NCI-H128 (cell line): ENCODE results near the gene OPCML.

Source experiments
- DNase-seq: peaks from one replicate; lab custom pipeline; 2025; ENCODE audit not compliant: unreplicated experiment; lab: John Stamatoyannopoulos, UW

Gene OPCML

DNA sequence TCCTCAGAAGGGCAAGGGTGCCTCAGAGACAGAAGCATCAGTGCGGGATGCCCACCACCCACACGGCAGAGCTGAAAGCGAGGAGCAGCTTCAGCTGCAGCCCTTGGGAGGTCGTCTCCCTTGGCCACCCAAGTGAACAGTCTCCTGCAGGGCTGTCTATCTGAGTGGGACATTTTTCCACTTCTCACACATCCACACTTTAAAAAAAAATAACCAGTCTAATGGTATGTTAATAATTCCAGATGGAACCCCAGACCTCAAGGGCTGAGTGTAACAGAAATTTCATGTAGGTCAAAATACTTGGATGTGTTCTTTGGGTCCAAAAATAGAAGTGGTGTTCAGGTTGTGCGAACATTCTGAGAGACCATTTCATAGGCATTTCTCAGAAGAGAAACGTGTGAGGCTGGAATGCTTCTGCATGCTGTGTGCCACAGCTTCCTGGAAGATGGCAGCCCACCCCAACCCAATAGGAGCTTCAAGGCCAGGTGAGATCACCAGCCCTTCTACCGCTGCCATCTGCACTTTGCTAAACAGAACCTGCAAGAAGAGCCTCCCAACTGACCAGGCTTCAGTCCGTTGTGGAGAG lies 623.2 kb downstream of the OPCML start:
- DNase-seq, result no peak

DNA sequence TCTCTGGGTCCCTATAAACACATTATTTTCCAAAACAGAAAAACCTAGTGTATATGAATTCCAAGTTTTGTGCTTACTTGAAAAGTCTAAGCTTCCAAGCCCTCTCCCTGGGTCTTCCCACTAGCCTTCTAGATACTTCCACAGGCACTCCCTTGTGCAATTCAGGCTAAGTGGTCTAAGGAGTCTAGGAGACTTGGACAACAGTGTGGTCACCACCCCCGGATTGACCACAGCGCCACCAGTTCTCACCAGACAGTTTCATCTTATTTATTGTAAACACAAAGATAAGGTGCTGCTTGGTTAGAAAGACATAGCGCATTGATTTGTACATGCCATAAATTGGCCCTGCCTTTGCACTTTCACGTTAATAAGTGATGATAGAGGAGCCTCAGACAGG lies 623.9 kb downstream of the OPCML start:
- no peak for DNase-seq

- no peak for DNase-seq
Measured at GRCh38 chr11:132907651-132908413, 624.5 kb downstream of the OPCML start.

GRCh38 chr11:132904607-132905006 lies 627.7 kb downstream of the OPCML start:
- no peak for DNase-seq

DNA sequence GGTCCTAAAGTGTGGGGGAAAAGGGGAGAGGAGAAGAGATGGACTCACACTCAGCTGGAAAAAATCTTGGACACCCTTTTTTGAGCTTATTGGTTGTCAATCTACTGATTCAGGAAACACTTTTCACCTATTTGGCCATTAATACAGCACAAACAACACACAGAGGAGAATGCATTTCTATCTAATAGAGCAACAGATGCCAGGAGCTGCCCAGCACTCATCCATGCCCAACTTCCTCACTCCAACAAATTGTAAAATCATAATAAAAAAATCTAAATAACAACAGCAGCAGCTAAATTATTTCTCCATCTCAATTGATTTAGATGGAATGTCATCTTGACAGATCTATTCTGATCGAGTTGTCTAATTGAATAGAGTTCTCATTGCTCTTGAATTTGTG lies 628.2 kb downstream of the OPCML start:
- DNase-seq, result no peak

DNA sequence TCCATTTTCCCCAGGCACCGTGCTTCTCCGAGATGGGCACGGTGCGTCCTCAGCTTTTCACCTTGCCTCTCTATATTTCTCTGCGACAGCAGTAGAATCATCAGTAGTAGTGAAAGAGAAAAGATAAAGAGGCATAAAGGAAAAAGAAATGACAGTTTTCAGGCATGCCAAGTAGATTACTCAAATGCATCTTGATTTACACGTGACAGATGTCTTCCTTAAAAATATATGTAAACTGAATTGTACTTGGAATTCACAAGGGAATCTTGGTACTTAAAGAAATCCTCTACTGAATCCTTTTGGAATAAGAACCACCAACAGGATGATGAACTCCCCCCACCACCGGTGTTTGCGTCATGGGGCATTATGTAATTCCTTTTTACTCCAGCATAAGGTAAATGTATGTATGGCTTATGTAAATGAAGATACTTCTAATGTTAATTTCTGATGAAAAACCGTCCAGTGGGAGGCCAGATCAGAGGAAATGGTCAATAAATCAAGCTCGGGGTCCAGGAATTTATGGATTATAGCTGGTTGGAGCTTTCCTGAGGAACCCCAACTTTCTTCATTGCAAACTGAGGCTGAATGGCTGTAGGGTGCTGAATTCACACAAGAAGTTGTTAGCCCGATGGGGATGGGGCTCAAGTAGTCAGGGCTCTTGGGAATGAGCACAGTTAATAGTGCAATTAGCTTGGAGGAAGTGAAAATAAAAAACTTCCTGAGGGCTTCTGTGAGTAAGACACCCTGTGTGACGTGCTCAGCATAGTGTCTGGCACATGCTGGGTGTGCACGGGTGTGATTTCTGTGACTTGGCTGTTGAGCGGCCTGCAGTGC lies 630.4 kb downstream of the OPCML start:
- no peak for DNase-seq

- DNase-seq, result no peak
Measured at GRCh38 chr11:132898676-132899075, 633.6 kb downstream of the OPCML start.

- DNase-seq, result no peak
Measured at GRCh38 chr11:132898021-132898420, 634.3 kb downstream of the OPCML start.

DNA sequence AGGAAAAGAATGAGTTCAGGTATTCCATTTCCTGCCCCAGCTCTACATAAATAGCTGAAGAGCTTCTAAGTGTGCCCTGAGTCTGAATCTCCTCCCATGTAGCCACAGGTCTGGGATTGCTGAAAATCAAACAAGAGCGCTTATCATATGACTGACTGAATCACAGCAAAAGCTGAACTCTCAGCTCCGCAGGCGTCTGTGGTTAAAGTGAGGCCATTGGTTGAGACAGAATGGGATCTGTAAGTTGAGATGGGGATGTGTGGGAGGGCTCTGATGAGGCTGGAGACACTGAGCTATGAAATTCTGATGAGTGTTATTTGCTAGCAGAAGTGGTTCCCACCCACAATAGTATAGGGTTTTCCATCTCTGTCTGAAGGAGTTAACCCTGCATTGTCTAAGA lies 637.0 kb downstream of the OPCML start:
- DNase-seq, result no peak

DNA sequence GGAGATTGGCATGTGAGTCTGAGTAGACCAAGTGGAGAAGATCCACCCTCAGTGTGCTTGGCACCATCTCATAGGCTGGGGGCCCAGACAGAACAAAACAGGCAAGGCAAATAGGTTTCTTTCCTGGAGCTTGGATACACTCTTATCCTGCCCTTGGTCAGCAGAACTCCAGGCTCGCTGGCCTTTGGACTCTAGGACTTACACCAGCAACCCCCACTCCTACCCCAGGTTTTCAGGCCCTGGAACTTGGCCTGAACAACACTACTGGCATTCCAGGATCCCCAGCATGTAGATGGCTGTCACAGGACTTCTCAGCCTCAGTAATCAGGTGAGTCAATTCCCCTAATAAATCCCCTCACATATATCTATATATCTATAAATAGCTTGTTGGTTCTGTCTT lies 637.7 kb downstream of the OPCML start:
- DNase-seq, result no peak

- DNase-seq, result no peak
Measured at GRCh38 chr11:132892876-132893275, 639.4 kb downstream of the OPCML start.

- DNase-seq, result no peak
Measured at GRCh38 chr11:132888226-132888625, 644.1 kb downstream of the OPCML start.

GRCh38 chr11:132886335-132886734 lies 646.0 kb downstream of the OPCML start:
- no peak for DNase-seq

GRCh38 chr11:132883241-132883640 lies 649.1 kb downstream of the OPCML start:
- DNase-seq, result no peak

GRCh38 chr11:132881622-132882021 lies 650.7 kb downstream of the OPCML start:
- DNase-seq, result no peak

DNA sequence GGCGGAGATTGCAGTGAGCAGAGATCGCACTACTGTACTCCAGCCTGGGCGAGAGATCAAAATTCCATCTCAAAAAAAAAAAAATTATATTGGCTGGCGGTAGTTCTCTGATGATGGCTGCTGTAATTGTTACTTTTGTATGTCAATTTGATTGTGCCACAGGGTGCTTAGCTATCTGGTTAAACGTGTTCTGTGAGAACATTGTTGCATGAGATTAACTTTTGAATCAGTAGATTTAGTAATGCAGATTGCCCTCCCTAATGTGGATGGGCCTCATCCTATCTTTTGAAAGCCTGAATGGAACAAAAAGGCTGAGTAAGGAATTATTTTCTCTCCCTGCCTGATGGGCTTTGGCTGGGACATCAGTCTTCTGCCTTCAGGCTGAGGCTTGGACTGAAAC lies 654.2 kb downstream of the OPCML start:
- DNase-seq, result no peak

DNA sequence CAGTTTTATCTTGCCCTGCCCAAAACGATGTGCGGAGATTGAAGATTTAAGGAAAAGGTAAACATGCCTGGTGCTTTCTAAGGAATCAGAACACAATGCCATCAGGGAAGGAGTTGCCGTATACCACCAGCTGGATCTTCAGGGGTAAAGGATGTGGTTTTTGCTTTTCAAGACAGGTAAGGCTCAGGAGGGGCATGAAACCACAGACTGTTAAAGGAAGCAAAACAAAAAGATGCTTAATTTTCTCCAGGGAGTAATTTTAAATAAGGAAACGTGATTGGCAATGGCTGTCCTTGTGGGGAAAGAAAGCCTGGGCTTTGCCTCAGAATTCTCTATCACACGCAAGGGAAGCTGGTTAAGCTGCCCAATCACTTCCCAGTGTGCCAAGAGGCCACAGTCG lies 655.6 kb downstream of the OPCML start:
- no peak for DNase-seq

GRCh38 chr11:132876239-132876638 lies 656.1 kb downstream of the OPCML start:
- no peak for DNase-seq

- DNase-seq, result no peak
Measured at GRCh38 chr11:132874638-132875037, 657.7 kb downstream of the OPCML start.

GRCh38 chr11:132873841-132874240 lies 658.5 kb downstream of the OPCML start:
- no peak for DNase-seq

DNA sequence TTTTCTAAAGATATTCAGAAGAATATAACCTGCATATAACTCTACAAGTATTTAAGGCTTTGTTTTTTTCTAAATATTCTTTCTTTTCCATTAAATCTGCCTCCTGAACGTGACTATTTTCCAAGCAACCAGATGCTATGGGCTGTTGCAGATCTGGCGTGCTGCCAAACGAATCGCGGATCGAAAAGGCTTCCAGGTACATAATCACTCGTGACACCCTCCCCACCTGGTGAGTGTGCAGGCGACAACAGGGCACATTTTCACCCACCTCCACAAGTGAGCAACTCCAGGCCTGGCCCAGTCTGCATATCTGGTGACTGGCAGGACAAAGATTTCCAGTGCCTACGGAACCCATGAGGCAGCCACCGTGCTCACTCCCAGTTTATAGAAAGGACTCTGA lies 660.1 kb downstream of the OPCML start:
- DNase-seq, result no peak
